Activated CD4-positive, alpha-beta T cell treated with anti-CD3 and anti-CD28 coated beads for 24 hours (primary cell): ENCODE data around the gene LCN9.
"Not testable (repeated sequence)": the region's sequence is repeated elsewhere in the genome, so short reads cannot be mapped to it uniquely, and the experiment has no call there.

Experiments
- DNase-seq, 2 donors: peaks; one replicate each; pipeline ENCODE4 v3.0.0-alpha.2; 2020; ENCODE audit warnings: low read depth in 2 of 2

The LCN9 gene

DNA sequence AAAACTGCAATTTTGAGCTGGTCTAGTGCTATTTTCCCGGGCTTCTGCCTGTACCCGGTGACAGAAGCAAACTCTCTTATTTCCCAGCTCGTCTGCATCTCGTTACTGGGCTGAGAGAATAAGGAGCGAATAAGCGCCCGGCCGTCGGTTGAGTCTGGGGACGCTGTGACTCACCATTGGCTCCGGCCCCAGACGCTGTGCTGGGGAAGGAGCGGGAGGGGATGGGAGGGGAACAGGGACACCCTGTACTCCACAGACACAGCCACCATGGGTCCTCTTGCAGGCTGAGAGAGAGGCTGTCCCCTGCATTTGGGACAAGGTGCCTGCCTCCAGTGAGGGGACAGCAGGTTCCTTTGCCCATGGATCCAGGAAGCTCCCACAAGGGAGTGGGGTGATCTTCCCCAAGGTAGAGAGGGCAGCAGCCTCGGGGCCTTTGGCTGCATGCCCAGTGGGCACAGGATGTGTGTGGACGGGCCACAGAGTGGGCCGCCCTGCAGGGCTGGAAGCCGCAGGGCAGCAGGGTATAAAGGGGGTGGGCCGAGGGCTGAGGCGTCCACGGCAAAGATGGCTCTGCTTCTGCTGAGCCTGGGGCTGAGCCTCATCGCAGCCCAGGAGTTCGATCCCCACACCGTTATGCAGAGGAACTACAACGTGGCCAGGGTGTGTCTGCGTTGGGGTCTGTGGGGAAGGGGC lies at the start of gene LCN9:
Gene LCN9 (plus strand): TSS at position 552 of the 693 bp plus-strand sequence. CDS start 13 bp downstream, at position 565.
- DNase-seq: no peak

DNA sequence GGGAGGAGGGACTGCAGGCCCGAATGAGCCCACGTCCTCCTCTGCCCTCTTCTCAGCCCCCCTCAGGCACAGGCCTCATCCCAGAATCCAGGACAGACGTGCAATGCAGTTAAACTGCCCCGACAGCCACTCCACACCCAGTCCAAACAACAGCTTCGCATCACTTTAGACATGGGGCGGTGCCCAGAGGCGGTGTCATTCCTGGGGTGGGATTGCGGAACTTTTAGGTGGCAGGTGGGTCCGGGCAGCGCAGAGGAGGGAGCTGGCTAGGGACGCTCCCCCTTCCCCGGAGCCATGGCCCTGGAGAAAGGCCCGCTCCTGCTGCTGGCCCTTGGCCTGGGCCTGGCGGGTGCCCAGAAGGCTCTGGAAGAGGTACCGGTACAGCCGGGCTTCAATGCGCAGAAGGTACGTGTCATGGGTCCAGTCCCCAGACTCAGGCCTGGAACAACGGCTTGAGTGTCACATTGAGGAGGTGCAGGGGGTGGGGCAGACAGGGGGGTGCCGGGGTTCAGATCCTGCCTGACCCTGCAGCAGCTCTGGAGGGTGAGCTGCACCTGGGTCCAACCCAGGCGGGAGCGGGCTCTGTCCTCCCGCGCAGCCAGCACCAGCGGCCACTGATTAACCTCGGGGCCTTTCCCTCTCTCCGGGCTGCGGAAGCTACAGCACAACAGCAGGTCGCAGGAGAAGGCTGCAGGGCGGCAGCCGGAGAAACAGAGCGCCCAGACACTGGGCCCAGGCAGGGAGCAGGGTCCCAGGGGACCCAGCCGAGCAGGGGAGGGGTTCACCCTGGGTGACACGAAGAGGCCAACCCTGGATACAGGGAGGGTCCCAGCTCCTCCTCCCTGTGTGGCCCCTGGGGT lies 48.9 kb upstream of the LCN9 start:
- no peak for DNase-seq

DNA sequence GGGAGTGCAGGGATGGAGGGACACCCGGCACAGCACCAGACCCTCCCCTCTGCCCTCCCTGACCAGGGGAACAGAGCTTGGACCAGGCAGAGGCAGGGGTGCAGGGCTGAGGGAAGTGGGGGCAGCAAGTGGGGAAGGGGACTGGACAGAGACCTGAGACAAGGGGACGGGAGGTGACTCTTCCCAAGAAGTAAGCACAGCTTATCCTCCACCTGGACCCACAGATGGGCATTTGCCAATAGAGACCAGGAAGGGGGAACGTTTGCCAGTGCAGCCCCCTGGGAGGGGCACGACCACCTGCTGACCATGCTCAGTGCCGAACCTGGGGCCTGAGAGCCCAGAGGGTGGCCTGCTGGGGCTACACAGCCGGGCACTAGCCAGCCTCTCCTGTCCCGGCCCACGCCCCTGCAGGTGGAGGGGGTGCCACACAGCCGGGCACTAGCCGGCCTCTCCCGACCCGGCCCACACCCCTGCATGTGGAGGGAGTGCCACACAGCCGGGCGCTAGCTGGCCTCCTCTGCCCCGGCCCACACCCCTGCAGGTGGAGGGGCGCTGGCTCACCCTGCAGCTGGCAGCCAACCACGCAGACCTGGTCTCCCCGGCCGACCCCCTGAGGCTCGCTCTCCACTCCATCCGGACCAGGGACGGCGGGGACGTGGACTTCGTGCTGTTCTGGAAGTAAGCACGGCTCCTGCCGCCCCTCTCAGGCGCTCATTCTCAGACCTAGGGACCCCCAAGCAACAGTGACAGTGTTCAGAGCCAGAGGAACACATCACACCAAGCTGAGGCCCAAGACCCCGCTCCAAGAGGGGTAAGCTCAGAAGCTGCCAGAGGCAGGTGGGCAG lies 48.1 kb upstream of the LCN9 start:
- DNase-seq: no peak

- DNase-seq: no peak
Measured at GRCh38 chr9:135615666-135616618, 47.2 kb upstream of the LCN9 start.

DNA sequence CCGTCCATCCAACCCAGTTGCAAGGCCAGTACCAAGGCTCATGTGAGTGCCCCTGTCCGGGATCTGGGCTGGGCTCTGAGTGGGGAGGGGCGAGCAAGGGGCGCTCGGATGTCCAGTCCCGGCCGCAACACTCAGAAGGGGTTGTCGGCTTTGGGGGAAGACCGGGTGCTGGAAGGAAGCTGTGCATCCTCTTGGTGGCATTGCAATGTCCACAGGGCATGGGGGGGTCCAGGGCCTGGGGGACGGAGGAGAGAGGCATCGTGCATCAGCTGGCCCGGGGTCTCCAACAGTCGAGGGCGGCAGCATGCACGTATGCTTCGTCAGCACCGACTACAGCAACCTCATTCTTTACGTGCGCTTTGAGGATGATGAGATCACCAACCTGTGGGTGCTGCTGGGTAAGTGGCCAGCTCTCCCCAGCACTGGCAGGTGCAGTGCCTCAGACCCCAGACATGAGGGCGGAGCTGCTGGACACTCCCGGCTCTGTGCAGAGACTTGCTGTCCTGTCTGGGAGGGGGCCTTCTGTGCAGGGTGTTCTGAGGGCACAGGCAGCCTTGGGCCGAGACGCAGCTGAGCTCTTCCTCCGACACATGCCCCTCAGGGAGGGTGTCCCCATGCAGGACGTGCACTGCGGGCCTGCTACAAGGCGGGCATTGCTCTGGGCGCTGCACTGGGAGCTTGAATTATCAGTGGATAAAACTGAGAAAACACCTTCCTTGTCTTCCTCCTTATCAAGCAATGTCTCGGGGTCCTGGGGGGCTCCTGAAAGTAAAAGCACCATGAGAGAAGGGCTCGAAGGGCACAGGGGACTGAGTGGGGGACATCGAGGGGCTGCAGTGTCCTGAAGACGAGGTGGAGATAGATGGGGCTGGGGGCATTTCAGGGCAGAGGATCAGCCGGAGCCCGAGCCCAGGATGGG lies 46.2 kb upstream of the LCN9 start:
- no peak for DNase-seq

GRCh38 chr9:135617538-135617900 lies 45.6 kb upstream of the LCN9 start:
- no peak for DNase-seq

- DNase-seq: no peak
Measured at GRCh38 chr9:135617991-135618411, 45.1 kb upstream of the LCN9 start.

- DNase-seq: no peak
Measured at GRCh38 chr9:135618866-135619598, 44.1 kb upstream of the LCN9 start.

DNA sequence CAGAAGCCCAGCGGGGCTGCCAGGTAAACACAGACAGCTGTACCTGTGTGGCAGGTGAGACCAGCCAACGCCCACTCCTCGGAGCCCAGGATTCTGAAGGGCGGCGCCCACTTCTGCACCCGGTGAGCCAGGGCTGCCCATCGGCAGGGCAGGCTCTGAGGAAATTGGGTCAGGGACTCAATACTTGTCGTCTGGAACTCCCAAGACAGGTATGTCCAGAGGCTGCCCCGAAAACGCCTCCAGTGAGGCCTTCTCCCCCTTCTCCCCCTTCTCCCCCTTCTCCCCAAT lies 43.6 kb upstream of the LCN9 start:
- no peak for DNase-seq

GRCh38 chr9:135620558-135620957 lies 42.6 kb upstream of the LCN9 start:
- DNase-seq: no peak

DNA sequence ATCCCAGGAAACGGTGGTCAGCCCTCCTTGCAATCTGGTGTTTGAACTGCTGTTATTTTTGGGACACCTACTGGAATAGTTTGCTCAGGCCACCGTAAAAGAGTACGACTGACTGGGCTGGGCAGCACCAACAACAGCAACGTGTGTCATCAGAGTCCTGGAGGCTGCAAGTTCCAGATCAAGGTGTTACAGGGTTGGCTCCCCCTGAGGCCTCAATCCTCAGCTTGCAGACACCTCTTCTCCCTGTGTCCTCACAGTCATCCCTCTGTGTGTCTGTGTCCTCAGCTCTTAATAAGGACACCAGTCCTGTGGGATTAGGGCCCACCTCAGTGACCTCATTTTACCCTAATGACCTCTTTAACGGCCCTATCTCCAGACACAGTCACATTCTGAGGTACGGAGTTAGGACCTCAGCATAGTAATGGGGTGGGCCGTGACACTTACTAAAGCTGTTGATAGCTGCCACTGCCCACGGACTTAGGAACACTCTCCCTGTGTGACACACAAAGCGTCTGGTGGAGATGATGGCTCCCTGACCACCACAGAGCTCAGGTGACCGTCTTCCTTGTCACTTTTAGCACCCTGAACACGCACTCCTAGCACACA lies 40.6 kb upstream of the LCN9 start:
- DNase-seq: no peak

- DNase-seq: no peak
Measured at GRCh38 chr9:135624282-135624681, 38.8 kb upstream of the LCN9 start.

DNA sequence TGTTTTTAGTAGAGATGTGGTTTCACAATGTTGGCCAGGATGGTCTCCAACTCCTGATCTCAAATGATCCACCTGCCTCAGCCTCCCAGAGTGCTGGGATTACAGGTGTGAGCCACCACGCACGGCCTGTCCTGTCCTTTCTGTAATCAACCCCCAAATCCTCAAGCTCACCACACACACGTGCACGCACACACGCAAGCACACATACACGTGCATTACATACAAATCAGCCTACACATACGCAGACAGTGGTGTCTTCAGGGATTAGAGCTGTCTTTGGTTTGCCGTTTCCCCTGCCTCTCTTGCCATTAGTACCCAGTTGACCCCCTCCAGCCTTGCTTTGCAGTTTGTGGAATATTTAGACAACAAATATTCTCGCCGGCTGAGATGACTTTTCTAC lies 30.3 kb upstream of the LCN9 start:
- no peak for DNase-seq

GRCh38 chr9:135636930-135637530 lies 26.1 kb upstream of the LCN9 start:
- not testable (repeated sequence) for DNase-seq

- DNase-seq: no peak
Measured at GRCh38 chr9:135639196-135639595, 23.9 kb upstream of the LCN9 start, which contains the start of gene GLT6D1. Gene GLT6D1 (minus strand): TSS chr9:135639540. CDS start chr9:135639187, 353 bp downstream.

GRCh38 chr9:135641047-135641446 lies 22.1 kb upstream of the LCN9 start:
- no peak for DNase-seq

GRCh38 chr9:135641745-135642144 lies 21.4 kb upstream of the LCN9 start:
- DNase-seq: no peak

GRCh38 chr9:135644631-135645218 lies 18.4 kb upstream of the LCN9 start:
- DNase-seq: no peak
